KMS-11 (cell line): ENCODE data around the gene ITGB5.

Experiments
- H2AFZ ChIP-seq: fragments of 200-600 bp; sonication (generic); 2 replicates; pipeline ENCODE4 v1.6.1; 2016; ENCODE audit warnings: antibody characterized with exemption, mixed run types, low read depth
- H3K27ac ChIP-seq: fragments of 200-600 bp; sonication (generic); 2 replicates; pipeline ENCODE4 v1.6.1; 2016; ENCODE audit warnings: mild to moderate bottlenecking, mixed run types
- H3K27me3 ChIP-seq: fragments of 200-600 bp; sonication (generic); 2 replicates; pipeline ENCODE4 v1.6.1; 2017; ENCODE audit warnings: mild to moderate bottlenecking, low read depth, mixed run types, moderate library complexity; ENCODE audit not compliant: insufficient read depth
- H3K36me3 ChIP-seq: fragments of 200-600 bp; sonication (generic); 2 replicates; pipeline ENCODE4 v1.6.1; 2017; ENCODE audit warnings: mild to moderate bottlenecking, mixed run types; ENCODE audit not compliant: insufficient read depth
- H3K4me1 ChIP-seq: fragments of 200-600 bp; sonication (generic); 2 replicates; pipeline ENCODE4 v1.6.1; 2016; ENCODE audit warnings: mild to moderate bottlenecking, low read depth, mixed run types; ENCODE audit not compliant: poor library complexity, severe bottlenecking
- H3K4me2 ChIP-seq: fragments of 200-600 bp; sonication (generic); 2 replicates; pipeline ENCODE4 v1.7.0; 2016; ENCODE audit warnings: mild to moderate bottlenecking, mixed run types
- H3K4me3 ChIP-seq: fragments of 200-600 bp; sonication (generic); IDR thresholded peaks from 2 replicates; pipeline ENCODE4 v1.6.1; 2017; ENCODE audit warnings: low read depth, low read length, mixed read lengths; ENCODE audit not compliant: insufficient read depth
- H3K79me2 ChIP-seq: fragments of 200-600 bp; sonication (generic); 2 replicates; pipeline ENCODE4 v1.6.1; 2016; ENCODE audit warnings: low read depth, mixed run types; ENCODE audit not compliant: insufficient read depth
- H3K9ac ChIP-seq: fragments of 200-600 bp; sonication (generic); 2 replicates; pipeline ENCODE4 v1.6.1; 2016; ENCODE audit warnings: mild to moderate bottlenecking, mixed run types
- H4K20me1 ChIP-seq: fragments of 200-600 bp; sonication (generic); 2 replicates; pipeline ENCODE4 v1.6.1; 2016; ENCODE audit warnings: mild to moderate bottlenecking, mixed run types; ENCODE audit not compliant: insufficient read depth
- TF ChIP-seq, protein P1 (sequence below): fragments of 200-600 bp; sonication (generic); conservative IDR thresholded peaks from 2 replicates; pipeline ENCODE4 v1.6.1; 2017; ENCODE audit warnings: low read depth, mild to moderate bottlenecking, antibody characterized with exemption, low read length, moderate library complexity, mixed read lengths

Gene ITGB5

DNA sequence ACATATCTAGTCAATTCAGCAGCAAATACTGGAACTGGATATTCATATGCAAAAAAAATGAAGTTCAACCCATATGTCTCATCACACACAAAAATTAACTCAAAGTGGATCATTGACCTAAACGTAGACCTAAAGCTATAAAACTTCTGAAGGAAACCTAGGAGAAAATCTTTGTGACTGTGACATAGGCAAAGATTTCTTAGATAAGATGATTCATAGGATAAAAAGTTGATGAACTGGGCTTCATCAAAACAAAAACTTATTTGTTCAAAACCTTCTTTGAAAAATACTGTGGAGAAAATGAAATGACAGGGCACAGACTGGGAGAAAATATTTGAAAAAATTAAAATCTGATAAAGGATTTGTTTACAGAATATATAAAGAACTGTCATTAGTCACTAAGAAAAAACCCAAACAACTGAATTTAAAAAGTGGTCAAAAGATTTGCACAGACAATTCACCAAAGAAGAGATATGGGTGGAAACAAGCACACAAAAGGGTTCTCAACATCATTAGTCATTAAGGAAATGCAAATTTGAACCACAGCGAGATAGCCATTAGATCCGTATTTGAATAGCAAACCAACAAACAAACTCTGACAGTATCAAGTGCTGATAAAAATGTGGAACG, 62.8 kb downstream of the ITGB5 start:
- Histone ChIP-seq H3K36me3 (no peaks in the 10 kb centered on the region), H2AFZ (no peak overlapping the region), H3K4me2 (no peak overlapping the region), H3K27me3 (no peaks in the 10 kb centered on the region), H4K20me1 (no peaks in the 10 kb centered on the region), H3K4me1 (no peaks in the 10 kb centered on the region), H3K9ac (no peak overlapping the region), H3K4me3 (no peak overlapping the region), H3K27ac (no peak overlapping the region), H3K79me2 (no peaks in the 10 kb centered on the region)
- TF ChIP-seq, protein P1, sequence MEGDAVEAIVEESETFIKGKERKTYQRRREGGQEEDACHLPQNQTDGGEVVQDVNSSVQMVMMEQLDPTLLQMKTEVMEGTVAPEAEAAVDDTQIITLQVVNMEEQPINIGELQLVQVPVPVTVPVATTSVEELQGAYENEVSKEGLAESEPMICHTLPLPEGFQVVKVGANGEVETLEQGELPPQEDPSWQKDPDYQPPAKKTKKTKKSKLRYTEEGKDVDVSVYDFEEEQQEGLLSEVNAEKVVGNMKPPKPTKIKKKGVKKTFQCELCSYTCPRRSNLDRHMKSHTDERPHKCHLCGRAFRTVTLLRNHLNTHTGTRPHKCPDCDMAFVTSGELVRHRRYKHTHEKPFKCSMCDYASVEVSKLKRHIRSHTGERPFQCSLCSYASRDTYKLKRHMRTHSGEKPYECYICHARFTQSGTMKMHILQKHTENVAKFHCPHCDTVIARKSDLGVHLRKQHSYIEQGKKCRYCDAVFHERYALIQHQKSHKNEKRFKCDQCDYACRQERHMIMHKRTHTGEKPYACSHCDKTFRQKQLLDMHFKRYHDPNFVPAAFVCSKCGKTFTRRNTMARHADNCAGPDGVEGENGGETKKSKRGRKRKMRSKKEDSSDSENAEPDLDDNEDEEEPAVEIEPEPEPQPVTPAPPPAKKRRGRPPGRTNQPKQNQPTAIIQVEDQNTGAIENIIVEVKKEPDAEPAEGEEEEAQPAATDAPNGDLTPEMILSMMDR: no peak

DNA sequence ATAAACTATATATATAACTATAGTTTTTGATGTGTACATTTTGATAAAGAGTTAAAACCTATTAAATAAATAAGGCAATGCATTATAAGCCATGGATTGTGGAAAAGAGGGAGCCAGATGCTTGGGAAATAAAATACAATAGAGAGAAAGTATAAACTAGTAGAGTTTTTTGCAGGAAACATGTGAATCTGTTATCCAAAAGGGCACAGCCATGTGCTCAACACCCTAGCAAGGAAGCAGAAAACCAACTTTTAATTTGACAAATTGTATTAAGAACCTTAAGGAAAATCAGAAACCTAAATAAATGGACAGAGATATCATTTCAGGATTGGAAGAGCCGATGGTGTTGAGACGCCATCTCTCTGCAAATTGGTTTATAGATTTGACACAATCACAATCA, 63.5 kb downstream of the ITGB5 start:
- Histone ChIP-seq H4K20me1 (no peaks in the 10 kb centered on the region), H3K9ac (no peak overlapping the region), H3K27me3 (no peaks in the 10 kb centered on the region), H3K4me3 (no peak overlapping the region), H3K4me2 (no peak overlapping the region), H2AFZ (no peak overlapping the region), H3K4me1 (no peaks in the 10 kb centered on the region), H3K36me3 (no peaks in the 10 kb centered on the region), H3K27ac (no peak overlapping the region), H3K79me2 (no peaks in the 10 kb centered on the region)
- TF ChIP-seq, protein P1: no peak

DNA sequence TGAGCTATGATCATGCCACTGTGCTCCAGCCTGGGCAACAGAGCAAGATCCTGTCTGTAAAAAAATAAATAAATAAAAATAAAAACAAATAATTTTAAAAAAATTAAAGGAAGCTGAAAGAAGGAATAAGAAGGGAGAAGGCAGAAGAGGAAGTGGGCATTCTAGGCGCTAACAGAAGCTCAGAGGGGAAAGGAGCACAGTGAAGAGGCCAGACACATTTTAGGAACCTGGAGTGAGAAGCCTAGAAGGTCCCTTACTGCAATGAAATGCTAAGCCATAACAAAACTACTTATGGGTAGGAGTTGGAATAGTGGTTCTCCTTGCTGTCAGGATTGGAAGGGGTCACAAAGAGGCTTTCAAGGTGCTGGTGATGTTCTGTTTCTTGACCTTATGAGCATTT, 64.0 kb downstream of the ITGB5 start:
- TF ChIP-seq, protein P1: no peak
- no peak overlapping the region for H3K4me2 ChIP-seq

DNA sequence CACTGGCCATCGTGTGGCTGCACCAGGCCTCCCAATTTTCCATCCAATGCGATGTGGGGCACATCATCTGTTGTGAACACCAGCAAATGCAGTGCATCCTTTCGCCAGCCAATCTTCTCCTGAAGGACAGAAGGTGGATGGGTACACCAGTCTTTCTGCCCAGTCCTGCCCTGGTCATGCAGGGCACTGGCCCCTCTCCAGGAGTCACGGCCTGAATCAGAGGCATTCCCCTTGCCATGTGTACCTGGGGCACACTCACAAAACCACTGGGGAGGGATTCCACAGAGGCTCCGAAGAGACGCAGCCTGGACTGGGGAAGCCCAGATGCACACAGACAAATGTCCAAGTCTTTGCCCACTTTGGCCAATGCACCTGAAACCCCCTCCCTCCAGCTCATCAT, 65.8 kb downstream of the ITGB5 start:
- Histone ChIP-seq H3K4me2 (no peak overlapping the region), H3K9ac (no peak overlapping the region), H3K79me2 (no peaks in the 10 kb centered on the region), H3K36me3 (no peaks in the 10 kb centered on the region; the same call in 1 of the 2 replicates), H3K4me3 (no peak overlapping the region), H3K27ac (no peak overlapping the region), H4K20me1 (no peaks in the 10 kb centered on the region), H3K4me1 (no peaks in the 10 kb centered on the region), H3K27me3 (no peaks in the 10 kb centered on the region), H2AFZ (no peak overlapping the region)
- TF ChIP-seq, protein P1: no peak

More for the DNA sequence above, 64.0 kb downstream of the ITGB5 start:
- no peak overlapping the region for H3K27ac ChIP-seq
- no peak overlapping the region for H2AFZ ChIP-seq
- no peak overlapping the region for H3K4me3 ChIP-seq
- H3K79me2 ChIP-seq: no peaks in the 10 kb centered on the region
- H3K36me3 ChIP-seq: no peaks in the 10 kb centered on the region
- H3K27me3 ChIP-seq: no peaks in the 10 kb centered on the region
- H3K9ac ChIP-seq: no peak overlapping the region
- H3K4me1 ChIP-seq: no peaks in the 10 kb centered on the region
- H4K20me1 ChIP-seq: no peaks in the 10 kb centered on the region
